Naive B cell (primary cell): ENCODE data around the gene MLLT3. TPM values are rescaled to one million over a fixed set of nuclear protein-coding genes. Genes with fewer than 3 reads are reported as not detected.

Source experiments
- ATAC-seq, 2 donors: fragments of 150-1000 bp; cut with Tn5 transposase; 2 replicates each; pipeline ENCODE4 v1.10.0; 2021; ENCODE audit warnings: low read depth in 2 of 2, mild to moderate bottlenecking in 2 of 2, moderate library complexity in 2 of 2
- DNase-seq: peaks from one replicate; pipeline ENCODE4 v3.0.0; 2022
- H3K27ac Mint-ChIP-seq, 6 donors: one replicate each; pipeline ENCODE4 v1.8.0; 2020 to 2022; ENCODE audit warnings: mild to moderate bottlenecking in 6 of 6, mixed read lengths in 6 of 6, moderate library complexity in 5 of 6, inconsistent platforms in 2 of 6
- H3K27me3 Mint-ChIP-seq, 3 donors: one replicate each; pipeline ENCODE4 v1.8.0; 2021 to 2022; ENCODE audit warnings: mixed read lengths in 3 of 3, mild to moderate bottlenecking in 1 of 3
- H3K36me3 Mint-ChIP-seq, 2 donors: one replicate each; pipeline ENCODE4 v1.8.0; 2020 to 2022; ENCODE audit warnings: mixed read lengths in 2 of 2, inconsistent platforms in 1 of 2, mild to moderate bottlenecking in 1 of 2
- H3K4me1 Mint-ChIP-seq, 3 donors: one replicate each; pipeline ENCODE4 v1.8.0; 2020 to 2022; ENCODE audit warnings: mixed read lengths in 3 of 3, inconsistent platforms in 1 of 3, mild to moderate bottlenecking in 1 of 3, moderate library complexity in 1 of 3
- H3K4me3 Mint-ChIP-seq, 8 donors: one replicate each; pipeline ENCODE4 v1.8.0; 2020 to 2022; ENCODE audit warnings: mild to moderate bottlenecking in 8 of 8, mixed read lengths in 8 of 8, moderate library complexity in 8 of 8, inconsistent platforms in 2 of 8
- H3K9me3 Mint-ChIP-seq, 7 donors: one replicate each; pipeline ENCODE4 v1.8.0; 2020 to 2022; ENCODE audit warnings: mixed read lengths in 7 of 7, mild to moderate bottlenecking in 5 of 7, inconsistent platforms in 2 of 7, moderate library complexity in 1 of 7
- polyA plus RNA-seq, 6 donors: library from polyadenylated mRNA; unstranded; fragments of 300-500 nt; fragmentation: Illumina TruSeq; gene quantifications; one replicate each; pipeline ENCODE4 v1.2.3, GENCODE V29; 2021; ENCODE audit warnings: low read depth in 6 of 6

Gene MLLT3
- polyA plus RNA-seq, 6 donors from 2014 or later = 3.2 to 11.6 (median 5.7) TPM

- DNase-seq = no peak
- Mint-ChIP-seq H3K4me3 (no peak overlapping the region), H3K27ac (no peak overlapping the region), H3K4me1 (peaks cover 0 to 9% (median 7%) of the 10 kb centered on the region in 3 donors), H3K36me3 (no peaks in the 10 kb centered on the region), H3K9me3 (no peaks in the 10 kb centered on the region), H3K27me3 (peaks cover under 1 to 7% (median 4%) of the 10 kb centered on the region in 3 donors)
- ATAC-seq = no peak
These were observed 176.1 kb downstream of the MLLT3 start for GRCh38 chr9:20446248-20446647.

- no peak for DNase-seq
- H3K27ac Mint-ChIP-seq = no peak overlapping the region
- no peak overlapping the region for H3K4me3 Mint-ChIP-seq
- H3K27me3 Mint-ChIP-seq = peaks cover 7 to 15% (median 8%) of the 10 kb centered on the region in 3 donors
- no peaks in the 10 kb centered on the region for H3K36me3 Mint-ChIP-seq
- no peak for ATAC-seq
- H3K9me3 Mint-ChIP-seq = no peaks in the 10 kb centered on the region
- peaks cover 5 to 14% (median 13%) of the 10 kb centered on the region in 3 donors for H3K4me1 Mint-ChIP-seq
These were observed 179.6 kb downstream of the MLLT3 start for GRCh38 chr9:20442461-20443319.

GRCh38 chr9:20441711-20442423 lies 180.4 kb downstream of the MLLT3 start:
- H3K27ac Mint-ChIP-seq = peak overlapping the region in 1 of 6 donors; percentile 40
- H3K27me3 Mint-ChIP-seq = peaks cover 7 to 15% (median 8%) of the 10 kb centered on the region in 3 donors
- H3K36me3 Mint-ChIP-seq = no peaks in the 10 kb centered on the region
- DNase-seq (no peak), ATAC-seq (no peak)
- peaks cover 5 to 14% (median 13%) of the 10 kb centered on the region in 3 donors for H3K4me1 Mint-ChIP-seq
- no peak overlapping the region for H3K4me3 Mint-ChIP-seq
- no peaks in the 10 kb centered on the region for H3K9me3 Mint-ChIP-seq

- Mint-ChIP-seq H3K9me3 (no peaks in the 10 kb centered on the region), H3K4me1 (peaks cover 5 to 14% (median 13%) of the 10 kb centered on the region in 3 donors), H3K4me3 (no peak overlapping the region), H3K27me3 (peaks cover 7 to 15% (median 8%) of the 10 kb centered on the region in 3 donors), H3K27ac (no peak overlapping the region), H3K36me3 (no peaks in the 10 kb centered on the region)
- no peak for ATAC-seq
- DNase-seq = no peak
These were observed 181.1 kb downstream of the MLLT3 start for GRCh38 chr9:20441166-20441565.

GRCh38 chr9:20437476-20437875 lies 184.8 kb downstream of the MLLT3 start:
- Mint-ChIP-seq H3K27me3 (peaks cover 4 to 9% (median 7%) of the 10 kb centered on the region in 3 donors), H3K27ac (no peak overlapping the region), H3K4me3 (no peak overlapping the region), H3K4me1 (peaks cover 5 to 9% (median 8%) of the 10 kb centered on the region in 3 donors), H3K9me3 (no peaks in the 10 kb centered on the region), H3K36me3 (no peaks in the 10 kb centered on the region)
- DNase-seq (no peak), ATAC-seq (no peak)

- no peaks in the 10 kb centered on the region for H3K36me3 Mint-ChIP-seq
- ATAC-seq = no peak
- H3K9me3 Mint-ChIP-seq = no peaks in the 10 kb centered on the region
- H3K4me1 Mint-ChIP-seq = peaks cover 5 to 8% (median 5%) of the 10 kb centered on the region in 3 donors
- DNase-seq = no peak
- no peak overlapping the region for H3K4me3 Mint-ChIP-seq
- H3K27me3 Mint-ChIP-seq = peaks cover 4 to 9% (median 7%) of the 10 kb centered on the region in 3 donors
- H3K27ac Mint-ChIP-seq = no peak overlapping the region
These were observed 185.7 kb downstream of the MLLT3 start for GRCh38 chr9:20436476-20437195.

- Mint-ChIP-seq H3K4me3 (no peak overlapping the region), H3K36me3 (no peaks in the 10 kb centered on the region), H3K9me3 (no peaks in the 10 kb centered on the region), H3K27ac (no peak overlapping the region), H3K4me1 (peaks cover 5 to 12% (median 9%) of the 10 kb centered on the region in 3 donors), H3K27me3 (no peaks in the 10 kb centered on the region)
- DNase-seq = no peak
- ATAC-seq = no peak
These were observed 193.3 kb downstream of the MLLT3 start for GRCh38 chr9:20428976-20429375.

- no peak overlapping the region for H3K4me3 Mint-ChIP-seq
- no peaks in the 10 kb centered on the region for H3K36me3 Mint-ChIP-seq
- no peak for DNase-seq
- peak overlapping the region in 2 of 6 donors; percentile 61 to 81 for H3K27ac Mint-ChIP-seq
- no peaks in the 10 kb centered on the region for H3K9me3 Mint-ChIP-seq
- H3K27me3 Mint-ChIP-seq = no peaks in the 10 kb centered on the region
- ATAC-seq = no peak
- H3K4me1 Mint-ChIP-seq = peaks cover 5 to 12% (median 9%) of the 10 kb centered on the region in 3 donors
These were observed 194.9 kb downstream of the MLLT3 start for GRCh38 chr9:20427359-20427758.

GRCh38 chr9:20426019-20426418 lies 196.3 kb downstream of the MLLT3 start:
- no peaks in the 10 kb centered on the region for H3K27me3 Mint-ChIP-seq
- peaks cover 5 to 12% (median 9%) of the 10 kb centered on the region in 3 donors for H3K4me1 Mint-ChIP-seq
- no peaks in the 10 kb centered on the region for H3K9me3 Mint-ChIP-seq
- peak overlapping the region in 1 of 8 donors; percentile 17 for H3K4me3 Mint-ChIP-seq
- H3K36me3 Mint-ChIP-seq = no peaks in the 10 kb centered on the region
- no peak for DNase-seq
- peak overlapping the region in 1 of 6 donors; percentile 74 for H3K27ac Mint-ChIP-seq
- ATAC-seq = no peak

GRCh38 chr9:20419533-20419932 lies 202.8 kb downstream of the MLLT3 start:
- Mint-ChIP-seq H3K9me3 (no peaks in the 10 kb centered on the region), H3K4me1 (no peaks in the 10 kb centered on the region)
- no peak for ATAC-seq

GRCh38 chr9:20418485-20418884 lies 203.8 kb downstream of the MLLT3 start:
- Mint-ChIP-seq H3K27me3 (peaks cover 0 to 7% (median 4%) of the 10 kb centered on the region in 3 donors), H3K9me3 (no peaks in the 10 kb centered on the region), H3K27ac (no peak overlapping the region), H3K4me1 (no peaks in the 10 kb centered on the region), H3K4me3 (no peak overlapping the region), H3K36me3 (peaks cover 0 to 6% of the 10 kb centered on the region in 2 donors)
- ATAC-seq = no peak
- no peak for DNase-seq

More at GRCh38 chr9:20419533-20419932, 202.8 kb downstream of the MLLT3 start:
- peaks cover 0 to 7% (median 4%) of the 10 kb centered on the region in 3 donors for H3K27me3 Mint-ChIP-seq
- no peak overlapping the region for H3K4me3 Mint-ChIP-seq
- no peaks in the 10 kb centered on the region for H3K36me3 Mint-ChIP-seq
- H3K27ac Mint-ChIP-seq = no peak overlapping the region
- DNase-seq = no peak

- Mint-ChIP-seq H3K4me1 (no peaks in the 10 kb centered on the region), H3K36me3 (peaks cover 0 to 15% of the 10 kb centered on the region in 2 donors), H3K9me3 (no peaks in the 10 kb centered on the region), H3K27me3 (peaks cover 0 to 7% (median 4%) of the 10 kb centered on the region in 3 donors), H3K4me3 (no peak overlapping the region), H3K27ac (no peak overlapping the region)
- no peak for ATAC-seq
- no peak for DNase-seq
These were observed 204.8 kb downstream of the MLLT3 start for GRCh38 chr9:20417373-20418080.

GRCh38 chr9:20414150-20414549 lies 208.1 kb downstream of the MLLT3 start:
- no peaks in the 10 kb centered on the region for H3K4me1 Mint-ChIP-seq
- H3K27ac Mint-ChIP-seq = no peak overlapping the region
- no peaks in the 10 kb centered on the region for H3K9me3 Mint-ChIP-seq
- no peak overlapping the region for H3K4me3 Mint-ChIP-seq
- peaks cover 0 to 7% (median 3%) of the 10 kb centered on the region in 3 donors for H3K27me3 Mint-ChIP-seq
- ATAC-seq = no peak
- DNase-seq = no peak
- H3K36me3 Mint-ChIP-seq = peaks cover 0 to 22% of the 10 kb centered on the region in 2 donors
